Skeletal muscle tissue (tissue), 4 donors: ENCODE data around the gene LENEP. TPM values are rescaled to one million over a fixed set of nuclear protein-coding genes. Genes with fewer than 3 reads are reported as not detected.

Source experiments
- H3K27ac ChIP-seq: one replicate; pipeline ENCODE4 v1.7.0; 2013; ENCODE audit warnings: mild to moderate bottlenecking, low read depth, low read length, inconsistent platforms
- H3K27me3 ChIP-seq, 3 donors: one replicate each; pipeline ENCODE4 v1.7.0; 2013; ENCODE audit warnings: low read length in 3 of 3; ENCODE audit not compliant: control insufficient read depth in 3 of 3, insufficient read depth in 3 of 3
- H3K36me3 ChIP-seq, 3 donors: one replicate each; pipeline ENCODE4 v1.7.0; 2013; ENCODE audit warnings: low read length in 3 of 3; ENCODE audit not compliant: control insufficient read depth in 3 of 3, insufficient read depth in 3 of 3
- H3K4me1 ChIP-seq, 3 donors: one replicate each; pipeline ENCODE4 v1.7.0; 2013; ENCODE audit warnings: low read length in 3 of 3, mild to moderate bottlenecking in 3 of 3; ENCODE audit not compliant: control insufficient read depth in 3 of 3, insufficient read depth in 3 of 3
- H3K4me3 ChIP-seq, 3 donors: one replicate each; pipeline ENCODE4 v1.7.0; 2013; ENCODE audit warnings: low read length in 3 of 3
- H3K9ac ChIP-seq, 3 donors: one replicate each; pipeline ENCODE4 v1.7.0; 2013; ENCODE audit warnings: low read length in 3 of 3, mild to moderate bottlenecking in 3 of 3, moderate library complexity in 2 of 3, low read depth in 1 of 3
- H3K9me3 ChIP-seq, 3 donors: one replicate each; pipeline ENCODE4 v1.7.0; 2013; ENCODE audit warnings: low read length in 3 of 3; ENCODE audit not compliant: control insufficient read depth in 3 of 3
- total RNA-seq: library from RNA; depleted of rRNA; stranded (reverse); fragments of >200 nt; gene quantifications from one replicate; pipeline ENCODE4 v1.2.3, GENCODE V29; 2014
- donor health status: Osteomylitis.

The LENEP gene
- total RNA-seq, 1 donor from 2014 or later, result not detected

- Histone ChIP-seq H3K4me3 (peak overlapping the region; percentile 95 to 97 (median 96)), H3K9ac (peak overlapping the region; percentile 92 to 97 (median 96)), H3K4me1 (peaks cover 54 to 57% (median 56%) of the 10 kb centered on the region in 3 donors), H3K36me3 (no peaks in the 10 kb centered on the region), H3K27me3 (no peaks in the 10 kb centered on the region), H3K27ac (peak overlapping the region; percentile 97), H3K9me3 (no peaks in the 10 kb centered on the region)
Measured at GRCh38 chr1:155003227-155003765, 9.9 kb downstream of the LENEP start.

- Histone ChIP-seq H3K4me3 (peak overlapping the region; percentile 95 to 97 (median 96)), H3K9ac (peak overlapping the region; percentile 92 to 97 (median 96)), H3K4me1 (peaks cover 60 to 62% (median 61%) of the 10 kb centered on the region in 3 donors), H3K27ac (peak overlapping the region; percentile 97), H3K27me3 (no peaks in the 10 kb centered on the region), H3K36me3 (no peaks in the 10 kb centered on the region), H3K9me3 (no peaks in the 10 kb centered on the region)
Measured at GRCh38 chr1:155003766-155004351, 10.5 kb downstream of the LENEP start.

- H3K4me1 ChIP-seq, result peaks cover 58 to 66% (median 61%) of the 10 kb centered on the region in 3 donors
- no peaks in the 10 kb centered on the region for H3K27me3 ChIP-seq
- peak overlapping the region; percentile 69 to 96 (median 86) for H3K9ac ChIP-seq
- peak overlapping the region; percentile 97 for H3K27ac ChIP-seq
- no peaks in the 10 kb centered on the region for H3K36me3 ChIP-seq
- H3K9me3 ChIP-seq, result no peaks in the 10 kb centered on the region
- peak overlapping the region; percentile 75 to 96 (median 95) for H3K4me3 ChIP-seq
Measured at GRCh38 chr1:155004352-155005075, 11.1 kb downstream of the LENEP start.

- H3K9ac ChIP-seq, result peak overlapping the region; percentile 61 to 75 (median 69)
- no peaks in the 10 kb centered on the region for H3K27me3 ChIP-seq
- H3K9me3 ChIP-seq, result no peaks in the 10 kb centered on the region
- H3K36me3 ChIP-seq, result no peaks in the 10 kb centered on the region
- H3K4me1 ChIP-seq, result peaks cover 54 to 68% (median 59%) of the 10 kb centered on the region in 3 donors
- H3K27ac ChIP-seq, result peak overlapping the region; percentile 97
- H3K4me3 ChIP-seq, result peak overlapping the region in 2 of 3 donors; percentile 14 to 96
Measured at GRCh38 chr1:155005076-155006011, 12.0 kb downstream of the LENEP start.

- no peaks in the 10 kb centered on the region for H3K9me3 ChIP-seq
- H3K27ac ChIP-seq, result peak overlapping the region; percentile 97
- peaks cover 55 to 80% (median 63%) of the 10 kb centered on the region in 3 donors for H3K4me1 ChIP-seq
- H3K4me3 ChIP-seq, result peak overlapping the region; percentile 9 to 35 (median 14)
- H3K9ac ChIP-seq, result peak overlapping the region in 2 of 3 donors; percentile 16 to 61
- no peaks in the 10 kb centered on the region for H3K27me3 ChIP-seq
- no peaks in the 10 kb centered on the region for H3K36me3 ChIP-seq
Measured at GRCh38 chr1:155006601-155007101, 13.3 kb downstream of the LENEP start.

GRCh38 chr1:155007251-155007828 is 14.0 kb downstream of the LENEP start:
- H3K9me3 ChIP-seq, result no peaks in the 10 kb centered on the region
- peak overlapping the region in 2 of 3 donors; percentile 55 to 60 for H3K4me3 ChIP-seq
- no peaks in the 10 kb centered on the region for H3K36me3 ChIP-seq
- H3K9ac ChIP-seq, result peak overlapping the region; percentile 10 to 83 (median 76)
- peaks cover 62 to 87% (median 70%) of the 10 kb centered on the region in 3 donors for H3K4me1 ChIP-seq
- H3K27me3 ChIP-seq, result no peaks in the 10 kb centered on the region
- peak overlapping the region; percentile 97 for H3K27ac ChIP-seq

- Histone ChIP-seq H3K27me3 (no peaks in the 10 kb centered on the region), H3K9me3 (no peaks in the 10 kb centered on the region), H3K4me1 (peaks cover 67 to 92% (median 79%) of the 10 kb centered on the region in 3 donors), H3K36me3 (no peaks in the 10 kb centered on the region), H3K27ac (peak overlapping the region; percentile 97), H3K9ac (peak overlapping the region; percentile 76 to 83 (median 77)), H3K4me3 (peak overlapping the region; percentile 41 to 60 (median 55))
Measured at GRCh38 chr1:155008015-155008941, 14.9 kb downstream of the LENEP start.

- H3K9ac ChIP-seq, result peak overlapping the region; percentile 60 to 83 (median 76)
- H3K9me3 ChIP-seq, result no peaks in the 10 kb centered on the region
- H3K4me1 ChIP-seq, result peaks cover 65 to 90% (median 81%) of the 10 kb centered on the region in 3 donors
- H3K27ac ChIP-seq, result peak overlapping the region; percentile 97
- H3K36me3 ChIP-seq, result peaks cover 0 to 6% (median 3%) of the 10 kb centered on the region in 3 donors
- no peaks in the 10 kb centered on the region for H3K27me3 ChIP-seq
- peak overlapping the region; percentile 41 to 60 (median 55) for H3K4me3 ChIP-seq
Measured at GRCh38 chr1:155009221-155009711, 15.9 kb downstream of the LENEP start.
